ENCODE measurements around the gene MED17. TPM values are rescaled to one million over a fixed set of nuclear protein-coding genes. Genes with fewer than 3 reads are reported as not detected.
"Not testable (repeated sequence)": the region's sequence is repeated elsewhere in the genome, so short reads cannot be mapped to it uniquely, and the experiment has no call there.

MED17 gene
- polyA plus RNA-seq, 1 donor from 2014 or later: 82.7 TPM

DNA sequence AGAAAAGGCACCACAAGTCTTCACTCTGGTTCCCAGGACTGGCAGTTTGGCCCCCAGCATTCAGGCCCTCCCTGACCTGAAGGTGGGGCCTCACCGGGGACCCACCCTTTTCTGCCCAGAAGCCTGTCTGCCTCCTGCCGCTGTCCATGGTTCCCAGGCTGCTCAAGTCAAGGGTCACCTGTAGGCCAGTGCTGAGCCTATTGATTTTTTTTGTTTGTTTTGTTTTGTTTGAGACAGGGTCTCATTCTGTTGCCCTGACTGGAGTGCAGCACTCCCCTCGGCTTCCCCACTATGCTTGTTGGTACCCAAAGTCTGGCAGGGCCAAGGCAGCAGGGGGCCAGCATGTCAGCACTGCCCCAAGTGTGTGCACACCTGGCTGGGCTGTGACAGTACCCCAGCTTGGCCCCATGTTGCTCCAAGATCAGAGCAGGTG is 11.0 kb upstream of the MED17 start:
- Histone ChIP-seq H2AFZ (ENCODE audit: low read depth, low read length) (no peak overlapping the region), H3K4me2 (ENCODE audit: low read length) (no peak overlapping the region), H3K9ac (ENCODE audit: low read length) (no peak overlapping the region), H3K79me2 (replicated peaks; ENCODE audit: insufficient read depth, low read length) (no peaks in the 10 kb centered on the region), H3K27me3 (ENCODE audit: insufficient read depth, low read depth, low read length) (no peaks in the 10 kb centered on the region), H3K27ac (ENCODE audit: low read length) (no peak overlapping the region), H3F3A (ENCODE audit: insufficient read depth, low read length, poor library complexity, severe bottlenecking) (no peaks in the 10 kb centered on the region), H3K9me2 (ENCODE audit: insufficient read depth, low read length) (no peaks in the 10 kb centered on the region), H3K36me3 (ENCODE audit: insufficient read depth, low read length) (no peaks in the 10 kb centered on the region), H4K20me1 (ENCODE audit: insufficient read depth) (no peaks in the 10 kb centered on the region), H3K9me3 (ENCODE audit: low read length) (no peaks in the 10 kb centered on the region), H3K4me3 (ENCODE audit: low read length) (no peak overlapping the region)
- TF ChIP-seq EZH2 (IDR thresholded peaks at IDR 0.05; ENCODE audit: borderline replicate concordance, insufficient read depth, low read length, poor library complexity, severe bottlenecking) (no peak), TAF1 (IDR thresholded peaks at IDR 0.05; ENCODE audit: low read depth) (no peak), RAD21 (conservative IDR thresholded peaks at IDR 0.05) (no peak), EP300 (conservative IDR thresholded peaks at IDR 0.05; ENCODE audit: poor library complexity, severe bottlenecking) (no peak), SMC3 (conservative IDR thresholded peaks at IDR 0.05; ENCODE audit: poor library complexity) (no peak), MXI1 (conservative IDR thresholded peaks at IDR 0.05; ENCODE audit: poor library complexity, severe bottlenecking) (no peak), POLR2AphosphoS5 (IDR thresholded peaks at IDR 0.05) (no peak)
- TF ChIP-seq, protein P1, sequence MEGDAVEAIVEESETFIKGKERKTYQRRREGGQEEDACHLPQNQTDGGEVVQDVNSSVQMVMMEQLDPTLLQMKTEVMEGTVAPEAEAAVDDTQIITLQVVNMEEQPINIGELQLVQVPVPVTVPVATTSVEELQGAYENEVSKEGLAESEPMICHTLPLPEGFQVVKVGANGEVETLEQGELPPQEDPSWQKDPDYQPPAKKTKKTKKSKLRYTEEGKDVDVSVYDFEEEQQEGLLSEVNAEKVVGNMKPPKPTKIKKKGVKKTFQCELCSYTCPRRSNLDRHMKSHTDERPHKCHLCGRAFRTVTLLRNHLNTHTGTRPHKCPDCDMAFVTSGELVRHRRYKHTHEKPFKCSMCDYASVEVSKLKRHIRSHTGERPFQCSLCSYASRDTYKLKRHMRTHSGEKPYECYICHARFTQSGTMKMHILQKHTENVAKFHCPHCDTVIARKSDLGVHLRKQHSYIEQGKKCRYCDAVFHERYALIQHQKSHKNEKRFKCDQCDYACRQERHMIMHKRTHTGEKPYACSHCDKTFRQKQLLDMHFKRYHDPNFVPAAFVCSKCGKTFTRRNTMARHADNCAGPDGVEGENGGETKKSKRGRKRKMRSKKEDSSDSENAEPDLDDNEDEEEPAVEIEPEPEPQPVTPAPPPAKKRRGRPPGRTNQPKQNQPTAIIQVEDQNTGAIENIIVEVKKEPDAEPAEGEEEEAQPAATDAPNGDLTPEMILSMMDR (IDR thresholded peaks at IDR 0.05; ENCODE audit: poor library complexity, severe bottlenecking): no peak
- TF ChIP-seq, protein P2, sequence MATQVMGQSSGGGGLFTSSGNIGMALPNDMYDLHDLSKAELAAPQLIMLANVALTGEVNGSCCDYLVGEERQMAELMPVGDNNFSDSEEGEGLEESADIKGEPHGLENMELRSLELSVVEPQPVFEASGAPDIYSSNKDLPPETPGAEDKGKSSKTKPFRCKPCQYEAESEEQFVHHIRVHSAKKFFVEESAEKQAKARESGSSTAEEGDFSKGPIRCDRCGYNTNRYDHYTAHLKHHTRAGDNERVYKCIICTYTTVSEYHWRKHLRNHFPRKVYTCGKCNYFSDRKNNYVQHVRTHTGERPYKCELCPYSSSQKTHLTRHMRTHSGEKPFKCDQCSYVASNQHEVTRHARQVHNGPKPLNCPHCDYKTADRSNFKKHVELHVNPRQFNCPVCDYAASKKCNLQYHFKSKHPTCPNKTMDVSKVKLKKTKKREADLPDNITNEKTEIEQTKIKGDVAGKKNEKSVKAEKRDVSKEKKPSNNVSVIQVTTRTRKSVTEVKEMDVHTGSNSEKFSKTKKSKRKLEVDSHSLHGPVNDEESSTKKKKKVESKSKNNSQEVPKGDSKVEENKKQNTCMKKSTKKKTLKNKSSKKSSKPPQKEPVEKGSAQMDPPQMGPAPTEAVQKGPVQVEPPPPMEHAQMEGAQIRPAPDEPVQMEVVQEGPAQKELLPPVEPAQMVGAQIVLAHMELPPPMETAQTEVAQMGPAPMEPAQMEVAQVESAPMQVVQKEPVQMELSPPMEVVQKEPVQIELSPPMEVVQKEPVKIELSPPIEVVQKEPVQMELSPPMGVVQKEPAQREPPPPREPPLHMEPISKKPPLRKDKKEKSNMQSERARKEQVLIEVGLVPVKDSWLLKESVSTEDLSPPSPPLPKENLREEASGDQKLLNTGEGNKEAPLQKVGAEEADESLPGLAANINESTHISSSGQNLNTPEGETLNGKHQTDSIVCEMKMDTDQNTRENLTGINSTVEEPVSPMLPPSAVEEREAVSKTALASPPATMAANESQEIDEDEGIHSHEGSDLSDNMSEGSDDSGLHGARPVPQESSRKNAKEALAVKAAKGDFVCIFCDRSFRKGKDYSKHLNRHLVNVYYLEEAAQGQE (IDR thresholded peaks at IDR 0.05; ENCODE audit: borderline replicate concordance): no peak

DNA sequence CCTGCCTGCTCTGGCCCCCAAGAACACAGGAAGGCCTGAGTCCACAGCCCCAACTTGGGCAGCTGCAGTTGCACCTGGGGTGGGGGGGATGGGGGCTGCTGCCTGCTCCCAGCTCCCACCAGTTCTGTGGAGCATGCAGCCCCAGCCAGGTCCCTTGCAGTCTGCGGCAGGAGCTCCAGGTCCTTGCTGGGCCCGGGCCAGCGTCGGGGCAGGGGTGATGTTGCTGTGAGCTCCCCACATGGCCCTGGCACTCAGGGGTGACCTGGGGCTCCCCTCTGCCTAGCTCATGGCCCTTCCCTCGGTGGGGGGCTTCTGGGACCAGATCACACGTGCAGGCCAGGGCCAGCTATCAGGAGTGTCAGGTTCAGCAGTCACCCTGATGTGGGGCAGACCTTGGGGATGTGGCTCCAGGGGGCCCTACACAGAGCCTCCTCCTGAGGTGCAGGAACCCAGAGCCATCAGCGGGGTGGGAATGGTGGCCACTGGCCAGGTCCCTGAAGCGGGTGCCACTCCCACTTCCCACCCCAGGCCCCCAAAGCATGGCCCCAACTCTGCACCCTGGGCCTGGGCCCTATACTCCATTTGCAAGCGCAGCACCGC is 10.4 kb upstream of the MED17 start:
- Histone ChIP-seq H3F3A (ENCODE audit: insufficient read depth, low read length, poor library complexity, severe bottlenecking) (no peaks in the 10 kb centered on the region), H3K79me2 (replicated peaks; ENCODE audit: insufficient read depth, low read length) (no peaks in the 10 kb centered on the region), H2AFZ (ENCODE audit: low read depth, low read length) (no peak overlapping the region), H3K27ac (ENCODE audit: low read length) (no peak overlapping the region), H3K27me3 (ENCODE audit: insufficient read depth, low read depth, low read length) (no peaks in the 10 kb centered on the region), H3K9me2 (ENCODE audit: insufficient read depth, low read length) (no peaks in the 10 kb centered on the region), H4K20me1 (ENCODE audit: insufficient read depth) (no peaks in the 10 kb centered on the region), H3K4me2 (ENCODE audit: low read length) (no peak overlapping the region), H3K9ac (ENCODE audit: low read length) (no peak overlapping the region), H3K36me3 (ENCODE audit: insufficient read depth, low read length) (no peaks in the 10 kb centered on the region), H3K9me3 (ENCODE audit: low read length) (no peaks in the 10 kb centered on the region), H3K4me3 (ENCODE audit: low read length) (no peak overlapping the region)
- TF ChIP-seq, protein P2 (IDR thresholded peaks at IDR 0.05; ENCODE audit: borderline replicate concordance): no peak
- TF ChIP-seq EP300 (conservative IDR thresholded peaks at IDR 0.05; ENCODE audit: poor library complexity, severe bottlenecking): no peak
- no peak for TF ChIP-seq POLR2AphosphoS5 (IDR thresholded peaks at IDR 0.05)
- TF ChIP-seq EZH2 (IDR thresholded peaks at IDR 0.05; ENCODE audit: borderline replicate concordance, insufficient read depth, low read length, poor library complexity, severe bottlenecking): no peak
- TF ChIP-seq TAF1 (IDR thresholded peaks at IDR 0.05; ENCODE audit: low read depth): no peak
- TF ChIP-seq MXI1 (conservative IDR thresholded peaks at IDR 0.05; ENCODE audit: poor library complexity, severe bottlenecking): no peak
- TF ChIP-seq SMC3 (conservative IDR thresholded peaks at IDR 0.05; ENCODE audit: poor library complexity): no peak
- no peak for TF ChIP-seq RAD21 (conservative IDR thresholded peaks at IDR 0.05)
- TF ChIP-seq, protein P1 (IDR thresholded peaks at IDR 0.05; ENCODE audit: poor library complexity, severe bottlenecking): no peak

DNA sequence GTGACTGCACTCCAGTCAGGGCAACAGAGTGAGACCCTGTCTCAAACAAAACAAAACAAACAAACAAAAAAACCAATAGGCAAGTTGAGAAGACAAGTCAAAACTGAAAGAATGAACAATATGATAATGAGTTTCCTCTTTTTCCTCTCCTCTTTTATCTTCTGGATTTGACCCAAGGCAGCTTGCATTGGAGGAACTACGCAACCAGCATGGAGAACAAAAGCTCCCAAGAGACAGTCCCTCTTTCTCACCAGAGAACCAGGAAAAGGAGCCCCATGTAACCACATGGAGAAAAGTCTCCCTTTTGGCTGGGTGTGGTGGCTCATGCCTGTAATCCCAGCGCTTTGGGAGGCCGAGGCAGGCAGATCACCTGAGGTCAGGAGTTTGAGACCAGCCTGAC is 9.5 kb upstream of the MED17 start:
- H3K4me2 ChIP-seq (ENCODE audit: low read length); H3K9ac ChIP-seq (ENCODE audit: low read length); H3K27me3 ChIP-seq (ENCODE audit: insufficient read depth, low read depth, low read length); H3K9me3 ChIP-seq (ENCODE audit: low read length); H3K36me3 ChIP-seq (ENCODE audit: insufficient read depth, low read length); H2AFZ ChIP-seq (ENCODE audit: low read depth, low read length); H3K27ac ChIP-seq (ENCODE audit: low read length); H4K20me1 ChIP-seq (ENCODE audit: insufficient read depth); H3K79me2 ChIP-seq (replicated peaks; ENCODE audit: insufficient read depth, low read length); H3K4me3 ChIP-seq (ENCODE audit: low read length); H3F3A ChIP-seq (ENCODE audit: insufficient read depth, low read length, poor library complexity, severe bottlenecking); H3K9me2 ChIP-seq (ENCODE audit: insufficient read depth, low read length): not testable (repeated sequence)
